Prostate gland (tissue), 2 donors: Measurements from ENCODE around the gene SUN5. TPM values are rescaled to one million over a fixed set of nuclear protein-coding genes. Genes with fewer than 3 reads are reported as not detected.
"Not testable (repeated sequence)": the region's sequence is repeated elsewhere in the genome, so short reads cannot be mapped to it uniquely, and the experiment has no call there.

Experiments
- DNase-seq: peaks from one replicate; pipeline ENCODE4 v3.0.0-alpha.2; 2019; ENCODE audit warnings: low spot score
- H3K27ac ChIP-seq, 2 donors: fragments of 200-600 bp; sonication (generic); 2 replicates each; pipeline ENCODE4 v1.5.1; 2017 to 2019
- H3K27me3 ChIP-seq: fragments of 200-600 bp; sonication (generic); replicated peaks from 2 replicates; pipeline ENCODE4 v1.5.1; 2019; ENCODE audit not compliant: insufficient read depth
- H3K36me3 ChIP-seq, 2 donors: fragments of 200-600 bp; sonication (generic); 1 replicate in 1 of 2; 2 replicates in 1 of 2; pipeline versions ENCODE4 v1.5.1 to v1.8.1; 2017 to 2019
- H3K4me1 ChIP-seq: fragments of 200-600 bp; sonication (generic); replicated peaks from 2 replicates; pipeline ENCODE4 v1.5.1; 2019
- H3K4me3 ChIP-seq, 2 donors: fragments of 200-600 bp; sonication (generic); 2 replicates each; pipeline ENCODE4 v1.5.1; 2017 to 2019
- H3K9me3 ChIP-seq: fragments of 200-600 bp; sonication (generic); 2 replicates; pipeline ENCODE4 v1.5.1; 2017
- POLR2A ChIP-seq: fragments of 450-650 bp; IDR thresholded peaks from one replicate; pipeline ENCODE4 v1.6.1; 2016; ENCODE audit warnings: antibody characterized with exemption, mild to moderate bottlenecking
- POLR2AphosphoS5 ChIP-seq: sonication (generic); formaldehyde crosslinking; IDR thresholded peaks from one replicate; pipeline ENCODE4 v1.6.1; 2017; ENCODE audit warnings: antibody characterized with exemption
- WGBS: methylation state at CpG from one replicate; pipeline ENCODE4 v1.1.5; 2018; 5-methylcytosine and 5-hydroxymethylcytosine counted together
- intact Hi-C: fragments of 100-400 bp; cut with DNase I; formaldehyde crosslinking; loops from one replicate; pipeline ENCODE4 v1.14.2; 2022
- total RNA-seq, 2 donors: library from RNA; depleted of rRNA; stranded (reverse); fragments of >200 nt; gene quantifications; one replicate each; pipeline ENCODE4 v1.1.0, GENCODE V29; 2016
- TF ChIP-seq, protein P1 (sequence below), 4 experiments: fragments of 200-600 bp in 2 of 4; fragments of 450-650 bp in 2 of 4; sonication (generic) in 2 of 4; IDR thresholded peaks; 1 replicate in 3 of 4; 2 replicates in 1 of 4; pipeline ENCODE4 v1.5.1; 2016 to 2019; ENCODE audit warnings: antibody characterized with exemption in 4 of 4, mild to moderate bottlenecking in 2 of 4, moderate library complexity in 2 of 4

The SUN5 gene
- total RNA-seq, 2 donors from 2014 or later: 4.7 TPM; not detected in 1

GRCh38 chr20:32964575-32964974, 39.7 kb downstream of the SUN5 start:
- Histone ChIP-seq H3K27me3 (no peaks in the 10 kb centered on the region), H3K36me3 (no peaks in the 10 kb centered on the region), H3K4me1 (no peaks in the 10 kb centered on the region), H3K27ac (no peak overlapping the region), H3K9me3 (no peaks in the 10 kb centered on the region), H3K4me3 (no peak overlapping the region)
- 95% methylated on average over 6 of the region's 6 CpGs for WGBS
- no peak for DNase-seq
- no peak for TF ChIP-seq POLR2AphosphoS5
- TF ChIP-seq POLR2A: no peak
- TF ChIP-seq, protein P1, sequence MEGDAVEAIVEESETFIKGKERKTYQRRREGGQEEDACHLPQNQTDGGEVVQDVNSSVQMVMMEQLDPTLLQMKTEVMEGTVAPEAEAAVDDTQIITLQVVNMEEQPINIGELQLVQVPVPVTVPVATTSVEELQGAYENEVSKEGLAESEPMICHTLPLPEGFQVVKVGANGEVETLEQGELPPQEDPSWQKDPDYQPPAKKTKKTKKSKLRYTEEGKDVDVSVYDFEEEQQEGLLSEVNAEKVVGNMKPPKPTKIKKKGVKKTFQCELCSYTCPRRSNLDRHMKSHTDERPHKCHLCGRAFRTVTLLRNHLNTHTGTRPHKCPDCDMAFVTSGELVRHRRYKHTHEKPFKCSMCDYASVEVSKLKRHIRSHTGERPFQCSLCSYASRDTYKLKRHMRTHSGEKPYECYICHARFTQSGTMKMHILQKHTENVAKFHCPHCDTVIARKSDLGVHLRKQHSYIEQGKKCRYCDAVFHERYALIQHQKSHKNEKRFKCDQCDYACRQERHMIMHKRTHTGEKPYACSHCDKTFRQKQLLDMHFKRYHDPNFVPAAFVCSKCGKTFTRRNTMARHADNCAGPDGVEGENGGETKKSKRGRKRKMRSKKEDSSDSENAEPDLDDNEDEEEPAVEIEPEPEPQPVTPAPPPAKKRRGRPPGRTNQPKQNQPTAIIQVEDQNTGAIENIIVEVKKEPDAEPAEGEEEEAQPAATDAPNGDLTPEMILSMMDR (IDR thresholded peaks at IDR 0.05): no peak
- intact Hi-C loops: no loop called here

- no peaks in the 10 kb centered on the region for H3K9me3 ChIP-seq
- H3K4me3 ChIP-seq: no peak overlapping the region
- intact Hi-C loops: no loop called here
- TF ChIP-seq, protein P1 (IDR thresholded peaks at IDR 0.05): no peak
- TF ChIP-seq POLR2AphosphoS5: no peak
- no peak for TF ChIP-seq POLR2A
- no peak overlapping the region for H3K27ac ChIP-seq
- no peaks in the 10 kb centered on the region for H3K36me3 ChIP-seq
- 88% methylated on average over 5 of the region's 5 CpGs for WGBS
- no peaks in the 10 kb centered on the region for H3K4me1 ChIP-seq
- no peaks in the 10 kb centered on the region for H3K27me3 ChIP-seq
- no peak for DNase-seq
Observed at GRCh38 chr20:32963176-32963575, 41.1 kb downstream of the SUN5 start.

GRCh38 chr20:32962646-32963045, 41.6 kb downstream of the SUN5 start:
- 89% methylated on average over 11 of the region's 11 CpGs for WGBS
- H3K4me3 ChIP-seq, H3K9me3 ChIP-seq, H3K27me3 ChIP-seq, H3K4me1 ChIP-seq, H3K27ac ChIP-seq, DNase-seq, intact Hi-C loops, H3K36me3 ChIP-seq: not testable (repeated sequence)

DNA sequence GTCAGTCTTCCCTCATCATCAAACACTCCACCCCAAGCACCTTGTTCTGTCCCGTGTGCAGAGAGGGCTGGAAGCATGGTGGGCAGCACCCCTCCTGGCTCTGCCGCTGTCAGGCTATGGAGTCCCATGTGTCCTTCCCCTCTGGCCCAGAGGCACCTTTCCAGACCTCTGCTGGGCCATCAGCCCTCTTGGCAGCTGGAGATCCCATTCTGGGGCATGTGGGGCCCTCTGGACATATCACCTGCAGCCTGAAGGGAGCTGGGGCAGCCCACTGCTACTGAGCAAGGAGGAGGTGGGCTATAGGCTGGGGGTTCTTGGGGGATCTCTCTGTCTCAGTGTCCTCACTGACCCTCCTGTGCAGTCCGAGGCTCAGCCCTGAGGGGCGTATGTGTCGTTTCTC, 42.2 kb downstream of the SUN5 start:
- TF ChIP-seq, protein P1 (IDR thresholded peaks at IDR 0.05): no peak
- TF ChIP-seq POLR2AphosphoS5 (no peak), POLR2A (no peak)
- no peaks in the 10 kb centered on the region for H3K27me3 ChIP-seq
- DNase-seq: no peak
- no peaks in the 10 kb centered on the region for H3K9me3 ChIP-seq
- no peaks in the 10 kb centered on the region for H3K36me3 ChIP-seq
- 86% methylated on average over 5 of the region's 5 CpGs for WGBS
- intact Hi-C loops: no loop called here
- no peak overlapping the region for H3K27ac ChIP-seq
- H3K4me3 ChIP-seq: no peak overlapping the region
- H3K4me1 ChIP-seq: no peaks in the 10 kb centered on the region

DNA sequence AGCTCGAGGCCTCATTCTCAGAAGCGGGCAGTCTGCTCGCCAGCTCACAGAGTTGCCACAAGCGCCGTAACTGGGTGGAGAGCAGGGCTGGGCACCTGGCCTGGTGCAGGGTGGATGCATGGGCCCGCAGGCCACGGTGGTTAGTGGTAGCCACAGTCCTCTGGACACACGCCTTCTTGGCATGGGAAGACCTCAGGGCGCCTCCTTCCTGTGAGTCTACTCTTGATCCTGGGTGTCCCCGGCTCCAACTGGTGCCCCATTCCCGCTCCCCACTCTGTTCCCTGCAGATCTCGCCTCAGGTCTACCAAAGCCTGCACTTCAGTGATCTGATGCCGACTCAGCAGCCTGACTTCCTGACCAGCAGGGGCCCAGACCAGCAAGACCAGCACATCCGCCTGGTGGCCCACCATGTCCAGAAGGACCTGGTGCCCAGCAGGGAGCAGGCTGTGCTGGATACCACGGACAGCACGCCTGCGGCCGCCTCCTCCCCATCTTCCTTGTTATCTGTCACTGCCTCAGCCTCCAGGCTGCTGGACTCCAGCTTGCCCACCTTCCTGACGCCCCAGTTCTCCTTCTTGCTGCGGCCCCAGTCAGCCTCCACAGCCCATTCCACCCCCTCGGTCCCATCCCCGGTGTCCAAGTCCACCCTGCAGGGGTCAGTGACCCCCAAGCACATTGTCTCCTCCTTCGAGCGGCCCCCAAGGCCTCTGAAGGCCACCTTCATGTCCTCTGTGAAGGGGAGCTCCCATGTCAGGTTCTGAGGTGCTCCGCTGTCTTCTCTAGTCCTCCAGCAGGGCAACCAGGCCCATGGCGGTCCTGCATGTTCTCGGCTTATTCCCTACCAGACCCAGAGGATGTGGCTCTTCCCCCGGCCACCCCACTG, 43.1 kb downstream of the SUN5 start:
- no peaks in the 10 kb centered on the region for H3K9me3 ChIP-seq
- no peak overlapping the region for H3K27ac ChIP-seq
- no peak overlapping the region for H3K4me3 ChIP-seq
- H3K4me1 ChIP-seq: no peaks in the 10 kb centered on the region
- WGBS: 91% methylated on average over 28 of the region's 28 CpGs
- H3K36me3 ChIP-seq: no peaks in the 10 kb centered on the region
- intact Hi-C loops: no loop called here
- TF ChIP-seq POLR2A (no peak), POLR2AphosphoS5 (no peak)
- TF ChIP-seq, protein P1 (IDR thresholded peaks at IDR 0.05): no peak
- no peaks in the 10 kb centered on the region for H3K27me3 ChIP-seq
- no peak for DNase-seq
